IPS-NIHi7 (cell line): Measurements from ENCODE around the gene OR2AJ1.

Experiments
- DNase-seq: peaks from one replicate; pipeline ENCODE4 v3.0.0; 2012; ENCODE audit warnings: mixed read lengths; ENCODE audit errors: extremely low spot score

Gene OR2AJ1

GRCh38 chr1:247961791-247962190 is 37.1 kb downstream of the OR2AJ1 start:
- DNase-seq = no peak

DNA sequence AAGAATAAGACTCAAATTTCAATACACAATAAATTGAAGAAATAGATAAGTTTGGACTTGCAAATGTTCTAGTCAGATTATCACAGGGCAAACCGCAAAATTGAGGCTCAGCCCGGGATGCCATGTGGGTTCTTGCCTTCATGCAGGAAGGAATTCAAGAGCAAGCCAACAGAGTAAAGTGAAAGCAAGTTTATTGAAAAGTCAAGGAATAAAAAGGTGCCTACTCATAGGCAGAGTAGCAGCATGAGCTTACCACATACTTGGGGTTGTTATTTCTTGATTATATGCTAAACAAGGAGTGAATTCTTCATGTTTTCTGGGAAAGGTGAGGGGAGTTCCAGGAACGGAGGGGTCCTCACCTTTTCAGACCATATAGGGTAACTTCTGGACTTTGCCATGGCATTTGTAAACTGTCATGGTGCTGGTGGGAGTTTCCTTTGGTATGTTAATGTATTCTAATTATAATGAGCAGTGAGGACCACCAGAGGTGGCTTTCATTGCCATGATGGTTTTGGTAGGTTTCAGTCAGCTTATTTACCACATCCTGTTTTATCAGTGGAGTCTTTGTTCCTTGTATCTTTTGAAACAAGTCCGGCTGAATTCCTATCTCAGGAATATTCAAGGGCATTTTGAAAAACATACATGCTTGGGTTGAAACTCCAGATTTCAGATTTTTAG is 38.4 kb downstream of the OR2AJ1 start:
- DNase-seq = no peak

DNA sequence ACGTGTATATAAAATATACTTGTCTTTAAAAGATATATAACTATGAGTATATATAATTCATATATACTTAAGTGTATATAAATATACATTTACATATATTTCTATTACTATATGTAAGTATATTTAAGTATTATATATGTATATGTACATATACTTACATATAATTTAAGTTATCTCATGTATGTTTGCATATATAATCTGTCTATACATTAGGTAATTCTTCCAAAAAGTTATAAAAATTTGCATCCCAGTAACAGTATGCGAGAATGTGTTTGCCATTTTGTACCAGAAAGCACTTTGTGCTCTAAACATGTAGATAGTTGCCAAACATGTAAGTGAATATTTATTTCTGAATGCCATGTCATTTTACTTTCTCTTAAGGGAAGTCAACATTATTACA is 40.2 kb downstream of the OR2AJ1 start, which contains the start of gene OR2AK2:
TSS of gene OR2AK2 (plus strand) at position 301 of the 400 bp plus-strand sequence. CDS start 144 bp downstream, outside the sequence.
- no peak for DNase-seq

GRCh38 chr1:247966532-247967204 is 42.0 kb downstream of the OR2AJ1 start:
- no peak for DNase-seq
